Heart right ventricle (tissue), 16 donors: ENCODE results near the gene ADGRG3. TPM values are rescaled to one million over a fixed set of nuclear protein-coding genes. Genes with fewer than 3 reads are reported as not detected.

Experiments used
- ATAC-seq, 8 donors: fragments of 200-7000 bp; cut with Tn5 transposase; one replicate each; pipeline ENCODE4 v1.9.1; 2020; ENCODE audit warnings: mild to moderate bottlenecking in 8 of 8, moderate library complexity in 8 of 8, moderate number of reproducible peaks in 1 of 8
- DNase-seq, 2 donors: peaks; one replicate each; pipeline ENCODE4 v3.0.0-alpha.2; 2020
- H3K27ac ChIP-seq, 10 donors: fragments of 200-600 bp; sonication (generic) in 2 of 10; one replicate each; pipeline versions ENCODE4 v1.5.0 to v1.8.0; 2020 to 2022; ENCODE audit warnings: mild to moderate bottlenecking in 3 of 10
- H3K27me3 ChIP-seq, 7 donors: fragments of 200-600 bp; one replicate each; pipeline ENCODE4 v1.8.0; 2021 to 2022; ENCODE audit warnings: mild to moderate bottlenecking in 2 of 7
- H3K36me3 ChIP-seq, 9 donors: fragments of 200-600 bp; sonication (generic) in 1 of 9; one replicate each; pipeline versions ENCODE4 v1.5.0 to v1.8.0; 2020 to 2022; ENCODE audit warnings: mild to moderate bottlenecking in 2 of 9
- H3K4me1 ChIP-seq, 9 donors: fragments of 200-600 bp; sonication (generic) in 1 of 9; one replicate each; pipeline versions ENCODE4 v1.5.0 to v1.8.0; 2020 to 2022; ENCODE audit warnings: mild to moderate bottlenecking in 4 of 9
- H3K4me3 ChIP-seq, 10 donors: fragments of 200-600 bp; sonication (generic) in 2 of 10; one replicate each; pipeline versions ENCODE4 v1.5.0 to v1.8.0; 2020 to 2022; ENCODE audit warnings: mild to moderate bottlenecking in 7 of 10, moderate library complexity in 2 of 10
- H3K9me3 ChIP-seq, 11 donors: fragments of 200-600 bp in 10 of 11; sonication (generic) in 2 of 11; one replicate each; pipeline versions ENCODE4 v1.5.0 to v1.8.0; 2013 to 2022; ENCODE audit warnings: mild to moderate bottlenecking in 2 of 11, control low read depth in 1 of 11, moderate library complexity in 1 of 11
- CTCF ChIP-seq, 9 donors: fragments of 200-600 bp; sonication (generic) in 2 of 9; IDR thresholded peaks; one replicate each; pipeline versions ENCODE4 v1.5.0 to v1.8.0; 2021 to 2022; ENCODE audit warnings: antibody characterized with exemption in 9 of 9, mild to moderate bottlenecking in 5 of 9, moderate library complexity in 1 of 9
- WGBS, 2 donors: extraction: QIAGEN DNeasy Blood & Tissue Kit; methylation state at CpG; one replicate each; pipeline ENCODE4 v1.1.7; 2013; ENCODE audit warnings: inconsistent platforms in 1 of 2; 5-methylcytosine and 5-hydroxymethylcytosine counted together
- intact Hi-C, 10 donors: fragments of 100-400 bp; cut with DNase I; formaldehyde crosslinking; loops; one replicate each; pipeline versions ENCODE4 v1.11.1 to v1.14.2; 2022
- polyA plus RNA-seq, 2 donors: library from polyadenylated mRNA; stranded (reverse); fragments of 200-250 nt; gene quantifications; one replicate each; pipeline ENCODE4 v1.2.3, GENCODE V29; 2013
- total RNA-seq, 10 donors: library from RNA; stranded (reverse); fragmentation: NEBNext Ultra II Directional in 3 of 10; extraction: Animal tissue kit (Norgen Biotek cat#: 25700) in 3 of 10; gene quantifications; one replicate each; pipeline versions ENCODE4 v1.2.1 to v1.2.4, GENCODE V29; 2021 to 2023
- donor health status: Arrhythmogenic right ventricular cardiomyopathy.
- donor health status: ischemic (EF 13 %, LVEDD 7.1; RV severe dilation, severe dysfunction).
- donor health status: healthy with polysubstance abuse.
- donor health status: DM: no; HTN: yes; CAD: no.
- donor health status: DM: no; HTN: no; CAD: no.
- donor health status: ischemic (EF 25% LVEDD 6.9; RV normal size, moderate dysfunction).
- donor health status: ischemic (EF 25% LVEDD 5.7; RV mildly dilated, moderate dysfunction).
- donor health status: healthy.
- donor health status: DM: yes; HTN: yes; CAD: no.
- donor health status: Ischemic cardiomyopathy.
- donor health status: ischemic (EF 35%, LVEDD 5.7; RV mildly dilated, moderate dysfunction).
- donor health status: nonischemic (EF 11% LVEDD 7.7; RV severe dilation, severe dysfunction).
- donor health status: DM: yes; HTN: yes; CAD: no.
- donor health status: PGD.
- donor health status: ischemic (EF 29% LVEDD 5.4; RV normal size, mild dysfunction).
- donor health status: nonischemic (EF 23%, LVEDD 6.1; RV moderate dilation, normal function).

The ADGRG3 gene
- total and polyA plus RNA-seq, 12 donors: 0.22 to 2.4 (median 0.55) TPM; not detected in 2

DNA sequence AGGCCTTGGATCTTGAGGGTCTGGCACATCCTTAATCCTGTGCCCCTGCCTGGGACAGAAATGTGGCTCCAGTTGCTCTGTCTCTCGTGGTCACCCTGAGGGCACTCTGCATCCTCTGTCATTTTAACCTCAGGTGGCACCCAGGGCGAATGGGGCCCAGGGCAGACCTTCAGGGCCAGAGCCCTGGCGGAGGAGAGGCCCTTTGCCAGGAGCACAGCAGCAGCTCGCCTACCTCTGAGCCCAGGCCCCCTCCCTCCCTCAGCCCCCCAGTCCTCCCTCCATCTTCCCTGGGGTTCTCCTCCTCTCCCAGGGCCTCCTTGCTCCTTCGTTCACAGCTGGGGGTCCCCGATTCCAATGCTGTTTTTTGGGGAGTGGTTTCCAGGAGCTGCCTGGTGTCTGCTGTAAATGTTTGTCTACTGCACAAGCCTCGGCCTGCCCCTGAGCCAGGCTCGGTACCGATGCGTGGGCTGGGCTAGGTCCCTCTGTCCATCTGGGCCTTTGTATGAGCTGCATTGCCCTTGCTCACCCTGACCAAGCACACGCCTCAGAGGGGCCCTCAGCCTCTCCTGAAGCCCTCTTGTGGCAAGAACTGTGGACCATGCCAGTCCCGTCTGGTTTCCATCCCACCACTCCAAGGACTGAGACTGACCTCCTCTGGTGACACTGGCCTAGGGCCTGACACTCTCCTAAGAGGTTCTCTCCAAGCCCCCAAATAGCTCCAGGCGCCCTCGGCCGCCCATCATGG, 4.0 kb upstream of the ADGRG3 start:
- Histone ChIP-seq H3K36me3 (peaks cover 0 to 53% (median 5%) of the 10 kb centered on the region in 9 donors), H3K27me3 (peaks cover 0 to 14% (median 0%) of the 10 kb centered on the region in 7 donors), H3K4me3 (no peak overlapping the region), H3K27ac (no peak overlapping the region), H3K4me1 (peaks cover 0 to 21% (median 0%) of the 10 kb centered on the region in 9 donors), H3K9me3 (no peaks in the 10 kb centered on the region)
- intact Hi-C loops: no loop called here
- DNase-seq (no peak), ATAC-seq (no peak)
- WGBS, 2 donors: 91 to 94% methylated on average over 15 of the region's 15 CpGs
- TF ChIP-seq CTCF (IDR thresholded peaks at IDR 0.05): no peak

DNA sequence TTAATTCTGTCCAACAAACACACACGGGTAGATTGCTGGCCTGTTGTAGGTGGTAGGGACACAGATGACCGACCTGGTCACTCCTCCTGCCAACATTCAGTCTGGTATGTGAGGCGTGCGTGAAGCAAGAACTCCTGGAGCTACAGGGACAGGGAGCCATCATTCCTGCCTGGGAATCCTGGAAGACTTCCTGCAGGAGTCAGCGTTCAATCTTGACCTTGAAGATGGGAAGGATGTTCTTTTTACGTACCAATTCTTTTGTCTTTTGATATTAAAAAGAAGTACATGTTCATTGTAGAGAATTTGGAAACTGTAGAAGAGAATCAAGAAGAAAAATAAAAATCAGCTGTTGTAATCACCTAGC, 3.5 kb upstream of the ADGRG3 start:
- Histone ChIP-seq H3K27me3 (peaks cover 0 to 14% (median 0%) of the 10 kb centered on the region in 7 donors), H3K36me3 (peaks cover 0 to 48% (median 5%) of the 10 kb centered on the region in 9 donors), H3K4me3 (no peak overlapping the region), H3K27ac (no peak overlapping the region), H3K9me3 (no peaks in the 10 kb centered on the region), H3K4me1 (peaks cover 0 to 21% (median 0%) of the 10 kb centered on the region in 9 donors)
- 81 to 87% methylated on average over 6 of the region's 6 CpGs for WGBS, 2 donors
- ATAC-seq (no peak), DNase-seq (no peak)
- no peak for TF ChIP-seq CTCF (IDR thresholded peaks at IDR 0.05)
- intact Hi-C loops: no loop called here

- Histone ChIP-seq H3K4me1 (peaks cover 0 to 21% (median 0%) of the 10 kb centered on the region in 9 donors), H3K36me3 (peaks cover 0 to 39% (median 5%) of the 10 kb centered on the region in 9 donors), H3K9me3 (no peaks in the 10 kb centered on the region), H3K27me3 (peaks cover 0 to 14% (median 0%) of the 10 kb centered on the region in 7 donors), H3K27ac (peak overlapping the region in 1 of 10 donors; percentile 31), H3K4me3 (no peak overlapping the region)
- 63 to 97% methylated on average over 3 to 4 of the region's 4 CpGs for WGBS, 2 donors
- no peak for DNase-seq
- intact Hi-C loops: no loop called here
- TF ChIP-seq CTCF (IDR thresholded peaks at IDR 0.05): no peak
- no peak for ATAC-seq
Observed at GRCh38 chr16:57665541-57665940, 2.6 kb upstream of the ADGRG3 start.

DNA sequence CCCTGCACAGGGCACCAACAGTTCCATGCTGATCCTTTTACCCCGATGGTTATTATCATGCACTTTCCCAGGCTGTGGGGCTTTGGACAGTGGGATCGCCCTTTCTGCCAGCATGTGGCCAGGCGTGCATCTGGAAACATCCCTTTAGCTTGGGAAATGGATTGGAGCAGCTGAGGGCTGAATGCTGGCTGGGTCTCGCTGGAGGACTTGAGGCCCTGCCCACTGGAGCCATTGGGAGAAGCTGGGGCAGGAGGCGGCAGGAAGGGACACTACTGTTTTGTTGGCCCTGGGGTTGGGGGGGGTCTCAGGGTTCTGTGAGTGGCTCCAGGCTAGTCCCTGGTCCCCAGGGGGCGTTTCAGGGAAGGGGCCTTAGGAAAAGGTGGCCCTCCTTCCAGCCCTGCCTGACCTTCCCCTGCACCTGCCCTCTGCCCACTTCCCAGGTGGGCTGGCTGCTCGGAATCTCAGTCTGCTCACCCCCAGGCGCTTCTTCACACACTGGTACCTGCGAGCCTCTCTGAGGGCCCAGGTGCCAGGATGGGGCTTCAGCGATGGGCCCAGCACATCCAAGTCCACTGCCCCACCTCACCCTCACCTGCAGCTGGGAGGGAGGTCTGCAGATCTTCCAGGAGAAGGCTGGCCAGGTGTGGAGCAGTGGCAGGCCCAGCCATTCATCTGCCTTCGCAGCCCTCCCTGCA, 1.6 kb upstream of the ADGRG3 start:
- Histone ChIP-seq H3K27ac (peak overlapping the region in 3 of 10 donors; percentile 52 to 85 (median 67)), H3K9me3 (no peaks in the 10 kb centered on the region), H3K4me1 (peaks cover 0 to 21% (median 0%) of the 10 kb centered on the region in 9 donors), H3K36me3 (peaks cover 0 to 30% (median 5%) of the 10 kb centered on the region in 9 donors), H3K27me3 (peaks cover 0 to 14% (median 0%) of the 10 kb centered on the region in 7 donors), H3K4me3 (no peak overlapping the region)
- WGBS, 2 donors: 82 to 84% methylated on average over 10 to 11 of the region's 11 CpGs
- no peak for DNase-seq
- TF ChIP-seq CTCF (IDR thresholded peaks at IDR 0.05): no peak
- no peak for ATAC-seq
- intact Hi-C loops: no loop called here
